ENCODE data around the gene ABT1.

The ABT1 gene

GRCh38 chr6:26607434-26608230 lies 10.9 kb downstream of the ABT1 start:
- DNase-seq, result peak; percentile 45 to 46

- no peak for DNase-seq
Observed at GRCh38 chr6:26609463-26609862, 12.7 kb downstream of the ABT1 start.

- DNase-seq, result no peak
Observed at GRCh38 chr6:26611599-26611998, 14.8 kb downstream of the ABT1 start.

GRCh38 chr6:26613201-26613600 lies 16.4 kb downstream of the ABT1 start:
- no peak for DNase-seq

GRCh38 chr6:26613689-26614683 lies 17.2 kb downstream of the ABT1 start:
- DNase-seq, result no peak

GRCh38 chr6:26623339-26623859 lies 26.6 kb downstream of the ABT1 start:
- no peak for DNase-seq

- no peak for DNase-seq
Observed at GRCh38 chr6:26624557-26624956, 27.8 kb downstream of the ABT1 start.

- no peak for DNase-seq
Observed at GRCh38 chr6:26627843-26628242, 31.1 kb downstream of the ABT1 start.

GRCh38 chr6:26629359-26629758 lies 32.6 kb downstream of the ABT1 start:
- no peak for DNase-seq

GRCh38 chr6:26640806-26641205 lies 44.1 kb downstream of the ABT1 start:
- DNase-seq, result no peak

GRCh38 chr6:26646074-26646473 lies 49.3 kb downstream of the ABT1 start:
- no peak for DNase-seq
